ENCODE results near the gene CNN2. TPM values are rescaled to one million over a fixed set of nuclear protein-coding genes. Genes with fewer than 3 reads are reported as not detected.
A peak's percentile ranks its signal among the peaks of the same experiment; 100 is the strongest.

The CNN2 gene
- total RNA-seq, 1 donor from 2014 or later: 189 TPM

- Histone ChIP-seq H3K4me3 (ENCODE audit: low read depth, low read length) (no peak overlapping the region), H3K36me3 (ENCODE audit: control insufficient read depth, insufficient read depth, low read length) (peaks cover 2% of the 10 kb centered on the region), H3K27me3 (ENCODE audit: control insufficient read depth, insufficient read depth, low read length) (no peaks in the 10 kb centered on the region)
- DNase-seq (ENCODE audit: low read depth) (no peak), FAIRE-seq (no peak)
- TF ChIP-seq CTCF (IDR thresholded peaks at IDR 0.05; ENCODE audit: insufficient read depth, low read length, severe bottlenecking): no peak
Measured at GRCh38 chr19:1063030-1063908, 36.9 kb downstream of the CNN2 start.

DNA sequence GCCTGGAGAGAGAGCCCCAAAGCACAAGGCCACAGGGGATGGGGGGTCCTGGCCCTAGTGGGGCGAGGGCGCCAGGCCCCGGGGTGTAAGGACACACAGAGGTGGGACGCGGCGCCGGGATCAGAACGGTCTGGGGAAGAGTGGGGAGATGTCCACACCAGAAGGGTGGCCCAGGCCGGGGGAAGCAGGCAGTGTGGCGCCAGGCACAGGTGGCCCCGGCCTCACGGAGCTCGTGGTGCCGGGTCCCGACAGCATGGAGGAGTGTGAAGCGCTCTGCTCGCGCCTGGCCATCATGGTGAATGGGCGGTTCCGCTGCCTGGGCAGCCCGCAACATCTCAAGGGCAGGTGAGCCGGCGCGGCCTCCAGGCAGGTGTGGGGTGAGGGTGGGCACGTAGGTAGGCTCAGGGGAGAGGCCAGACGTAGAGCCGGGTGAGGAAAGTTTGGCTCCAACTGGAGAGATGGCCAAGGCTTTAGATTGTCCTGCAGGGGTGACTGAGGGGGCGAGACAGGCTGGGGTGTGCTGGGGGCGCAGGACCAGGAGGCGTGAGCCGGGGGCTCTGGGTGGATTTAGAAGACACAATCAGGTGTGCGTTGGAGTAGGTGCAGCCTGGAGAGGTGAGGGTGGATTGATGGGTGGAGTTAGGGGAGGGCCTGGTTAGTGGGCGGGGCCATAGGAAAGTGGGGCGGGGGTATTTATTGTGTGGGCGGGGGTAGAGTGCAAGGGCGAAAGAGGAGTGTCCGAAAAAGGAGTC, 37.7 kb downstream of the CNN2 start:
- no peak for TF ChIP-seq CTCF (IDR thresholded peaks at IDR 0.05; ENCODE audit: insufficient read depth, low read length, severe bottlenecking)
- Histone ChIP-seq H3K27me3 (ENCODE audit: control insufficient read depth, insufficient read depth, low read length) (no peaks in the 10 kb centered on the region), H3K4me3 (ENCODE audit: low read depth, low read length) (no peak overlapping the region), H3K36me3 (ENCODE audit: control insufficient read depth, insufficient read depth, low read length) (no peaks in the 10 kb centered on the region)
- FAIRE-seq (no peak), DNase-seq (ENCODE audit: low read depth) (no peak)

GRCh38 chr19:1064661-1065605, 38.5 kb downstream of the CNN2 start:
- H3K36me3 ChIP-seq (ENCODE audit: control insufficient read depth, insufficient read depth, low read length): no peaks in the 10 kb centered on the region
- H3K27me3 ChIP-seq (ENCODE audit: control insufficient read depth, insufficient read depth, low read length): no peaks in the 10 kb centered on the region
- FAIRE-seq: no peak
- H3K4me3 ChIP-seq (ENCODE audit: low read depth, low read length): no peak overlapping the region
- DNase-seq (ENCODE audit: low read depth): peak; percentile 35
- peak; percentile 81 for TF ChIP-seq CTCF (IDR thresholded peaks at IDR 0.05; ENCODE audit: insufficient read depth, low read length, severe bottlenecking)

GRCh38 chr19:1065606-1066109, 39.2 kb downstream of the CNN2 start:
- DNase-seq (ENCODE audit: low read depth) (peak; percentile 54), FAIRE-seq (no peak)
- Histone ChIP-seq H3K27me3 (ENCODE audit: control insufficient read depth, insufficient read depth, low read length) (peaks cover 1% of the 10 kb centered on the region), H3K4me3 (ENCODE audit: low read depth, low read length) (no peak overlapping the region), H3K36me3 (ENCODE audit: control insufficient read depth, insufficient read depth, low read length) (no peaks in the 10 kb centered on the region)
- no peak for TF ChIP-seq CTCF (IDR thresholded peaks at IDR 0.05; ENCODE audit: insufficient read depth, low read length, severe bottlenecking)

GRCh38 chr19:1066251-1066747, 39.9 kb downstream of the CNN2 start:
- Histone ChIP-seq H3K27me3 (ENCODE audit: control insufficient read depth, insufficient read depth, low read length) (peaks cover 5% of the 10 kb centered on the region), H3K4me3 (ENCODE audit: low read depth, low read length) (no peak overlapping the region), H3K36me3 (ENCODE audit: control insufficient read depth, insufficient read depth, low read length) (no peaks in the 10 kb centered on the region)
- no peak for TF ChIP-seq CTCF (IDR thresholded peaks at IDR 0.05; ENCODE audit: insufficient read depth, low read length, severe bottlenecking)
- no peak for FAIRE-seq
- DNase-seq (ENCODE audit: low read depth): no peak

Data from bronchial epithelial cell (primary cell).